Activated B cell treated with CpG ODN at 0.5 μM for 24 hours (primary cell): Measurements from ENCODE around the gene C1QC. TPM values are rescaled to one million over a fixed set of nuclear protein-coding genes. Genes with fewer than 3 reads are reported as not detected.

Experiments
- ATAC-seq: fragments of 200-7000 bp; cut with Tn5 transposase; one replicate; pipeline ENCODE4 v1.10.0; 2021; ENCODE audit warnings: low read depth, mild to moderate bottlenecking, moderate library complexity
- CTCF ChIA-PET: fragments of 350-600 bp; sonication (Branson Sonifier 250); formaldehyde crosslinking; loops from one replicate; lab custom pipeline; 2021; ENCODE audit warnings: antibody characterized with exemption; lab: Charles Lee
- POLR2A ChIA-PET: fragments of 350-600 bp; sonication (Branson Sonifier 250); formaldehyde crosslinking; loops from one replicate; lab custom pipeline; 2021; ENCODE audit warnings: antibody characterized with exemption; lab: Charles Lee
- DNase-seq: peaks from one replicate; pipeline ENCODE4 v3.0.0; 2022
- H3K27ac Mint-ChIP-seq: one replicate; pipeline ENCODE4 v1.8.0; 2020; ENCODE audit warnings: mixed read lengths
- H3K27me3 Mint-ChIP-seq: one replicate; pipeline ENCODE4 v1.8.0; 2021; ENCODE audit warnings: mixed read lengths
- H3K36me3 Mint-ChIP-seq: one replicate; pipeline ENCODE4 v1.8.0; 2021; ENCODE audit warnings: low read depth, mixed read lengths
- H3K4me1 Mint-ChIP-seq: one replicate; pipeline ENCODE4 v1.8.0; 2021; ENCODE audit warnings: mixed read lengths
- H3K4me3 Mint-ChIP-seq: one replicate; pipeline ENCODE4 v1.8.0; 2020; ENCODE audit warnings: mild to moderate bottlenecking, mixed read lengths
- H3K9me3 Mint-ChIP-seq: one replicate; pipeline ENCODE4 v1.8.0; 2020; ENCODE audit warnings: mixed read lengths
- intact Hi-C: fragments of 100-400 bp; cut with micrococcal nuclease; formaldehyde crosslinking; loops from one replicate; pipeline ENCODE4 v1.15.1; 2024
- total RNA-seq: library from RNA; stranded (reverse); gene quantifications from 2 replicates; pipeline ENCODE4 v1.2.3, GENCODE V29; 2022
- TF ChIP-seq, protein P1 (sequence below): fragments of 200-600 bp; IDR thresholded peaks from one replicate; pipeline ENCODE4 v1.8.0; 2022; ENCODE audit warnings: antibody characterized with exemption, mild to moderate bottlenecking

The C1QC gene
- total RNA-seq, 1 donor from 2014 or later: not detected

DNA sequence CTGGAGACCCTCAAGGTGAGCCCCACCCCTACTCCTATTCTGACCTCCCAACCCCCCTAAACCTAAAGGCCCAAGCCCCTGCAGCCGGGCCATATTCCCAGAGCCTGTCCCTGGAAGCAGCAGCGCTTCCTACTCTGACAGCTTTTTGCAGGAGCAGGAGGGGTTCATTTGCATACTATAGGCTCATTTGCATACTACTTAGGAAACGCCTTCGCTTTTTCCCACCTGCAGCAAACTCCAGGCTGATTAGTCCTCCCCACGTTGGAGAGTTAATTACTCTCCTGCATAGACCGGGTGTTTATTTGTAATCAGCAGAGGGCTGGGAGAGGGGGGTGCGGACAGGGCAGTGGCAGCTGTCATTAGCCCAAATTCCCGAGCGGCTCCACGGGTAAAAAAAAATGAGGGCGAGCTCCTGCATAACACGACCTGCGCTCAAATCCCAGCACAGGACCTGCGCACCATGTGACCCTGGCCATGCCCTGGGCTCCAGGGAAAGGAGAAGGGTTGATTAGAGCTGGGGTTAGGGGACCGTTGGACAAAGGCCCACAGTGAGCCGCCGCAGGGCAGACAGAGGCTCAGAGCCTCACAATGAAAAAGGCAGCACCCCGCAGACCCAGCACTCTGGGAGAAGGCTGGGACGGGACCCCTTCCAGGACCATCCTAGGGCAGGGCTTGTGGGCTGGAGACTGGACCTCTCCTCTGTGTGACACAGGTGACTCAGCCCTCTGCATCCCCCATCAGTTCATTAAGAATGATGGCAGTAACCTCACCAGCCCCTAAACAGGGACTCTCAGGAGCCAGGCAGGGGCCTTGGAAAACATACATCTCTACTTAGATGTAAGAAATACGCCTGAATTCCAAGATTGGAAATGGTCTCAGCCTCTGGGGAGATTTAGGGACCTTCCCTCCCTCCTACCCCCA is 16.9 kb upstream of the C1QC start:
- Mint-ChIP-seq H3K9me3 (no peaks in the 10 kb centered on the region), H3K27me3 (peaks cover 37% of the 10 kb centered on the region), H3K4me3 (no peak overlapping the region), H3K36me3 (no peaks in the 10 kb centered on the region), H3K4me1 (no peaks in the 10 kb centered on the region), H3K27ac (no peak overlapping the region)
- CTCF ChIA-PET: no interaction called here
- DNase-seq (no peak), ATAC-seq (no peak)
- intact Hi-C loops: no loop called here
- TF ChIP-seq, protein P1, sequence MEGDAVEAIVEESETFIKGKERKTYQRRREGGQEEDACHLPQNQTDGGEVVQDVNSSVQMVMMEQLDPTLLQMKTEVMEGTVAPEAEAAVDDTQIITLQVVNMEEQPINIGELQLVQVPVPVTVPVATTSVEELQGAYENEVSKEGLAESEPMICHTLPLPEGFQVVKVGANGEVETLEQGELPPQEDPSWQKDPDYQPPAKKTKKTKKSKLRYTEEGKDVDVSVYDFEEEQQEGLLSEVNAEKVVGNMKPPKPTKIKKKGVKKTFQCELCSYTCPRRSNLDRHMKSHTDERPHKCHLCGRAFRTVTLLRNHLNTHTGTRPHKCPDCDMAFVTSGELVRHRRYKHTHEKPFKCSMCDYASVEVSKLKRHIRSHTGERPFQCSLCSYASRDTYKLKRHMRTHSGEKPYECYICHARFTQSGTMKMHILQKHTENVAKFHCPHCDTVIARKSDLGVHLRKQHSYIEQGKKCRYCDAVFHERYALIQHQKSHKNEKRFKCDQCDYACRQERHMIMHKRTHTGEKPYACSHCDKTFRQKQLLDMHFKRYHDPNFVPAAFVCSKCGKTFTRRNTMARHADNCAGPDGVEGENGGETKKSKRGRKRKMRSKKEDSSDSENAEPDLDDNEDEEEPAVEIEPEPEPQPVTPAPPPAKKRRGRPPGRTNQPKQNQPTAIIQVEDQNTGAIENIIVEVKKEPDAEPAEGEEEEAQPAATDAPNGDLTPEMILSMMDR: no peak
- POLR2A ChIA-PET: no interaction called here

DNA sequence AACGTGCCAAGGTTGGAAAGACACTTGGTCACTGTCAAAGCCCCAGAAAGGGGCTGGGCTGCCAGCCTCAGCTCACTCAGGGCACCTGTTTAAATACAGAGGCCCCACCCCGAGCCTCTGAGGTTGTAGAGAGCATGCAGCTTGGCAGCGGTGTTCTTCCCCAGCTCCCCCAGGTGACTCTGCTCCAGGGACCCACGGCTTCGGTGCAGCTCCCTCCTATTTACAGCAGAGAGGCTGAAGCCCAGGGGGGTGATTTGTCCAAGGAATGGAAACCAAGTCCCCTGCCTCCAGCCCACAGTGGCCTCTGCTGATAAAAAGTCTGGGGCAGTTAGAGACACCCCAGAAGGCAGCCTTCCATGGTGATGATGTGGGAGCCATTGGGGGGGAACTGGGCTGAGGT is 16.1 kb upstream of the C1QC start:
- no peak overlapping the region for H3K27ac Mint-ChIP-seq
- CTCF ChIA-PET: no interaction called here

DNA sequence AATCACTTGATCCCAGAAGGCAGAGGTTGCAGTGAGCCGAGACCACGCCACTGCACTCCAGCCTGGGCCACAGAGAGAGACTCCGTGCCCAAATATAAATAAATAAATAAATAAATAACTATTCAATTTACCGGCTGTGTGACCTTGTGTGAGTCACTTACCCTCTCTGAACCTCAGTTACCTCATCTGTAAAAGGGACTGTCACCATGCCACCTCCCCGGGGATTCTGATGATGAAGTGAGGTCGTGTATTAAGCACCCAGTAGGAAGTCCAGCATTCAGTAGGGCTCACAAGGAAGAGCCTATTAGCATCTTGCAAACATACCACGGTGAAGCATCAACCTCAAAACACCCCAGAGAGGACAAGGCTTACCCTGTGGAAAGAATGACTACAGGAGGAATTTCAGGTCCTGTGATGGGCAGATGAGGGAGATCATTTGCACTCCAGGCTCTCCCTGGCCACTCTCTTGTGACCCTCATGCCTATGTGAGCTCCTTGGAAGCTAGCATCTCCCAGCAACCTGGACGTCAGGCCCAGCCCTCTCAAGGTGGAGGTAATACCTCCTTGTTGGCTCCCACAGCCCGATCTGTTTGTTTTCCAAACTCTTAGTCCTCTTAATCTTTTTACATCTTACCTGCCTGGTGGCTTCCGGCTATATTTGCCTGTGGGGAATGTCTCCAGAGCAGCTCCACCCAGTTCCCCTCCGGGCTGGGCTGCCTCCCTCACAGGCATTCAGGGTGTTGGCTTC is 14.6 kb upstream of the C1QC start:
- ChIA-PET CTCF (no interaction called here), POLR2A (no interaction called here)
- no peaks in the 10 kb centered on the region for H3K36me3 Mint-ChIP-seq
- no peak for ATAC-seq
- DNase-seq: no peak
- no peak overlapping the region for H3K4me3 Mint-ChIP-seq
- TF ChIP-seq, protein P1: no peak
- intact Hi-C loops: no loop called here
- no peaks in the 10 kb centered on the region for H3K9me3 Mint-ChIP-seq
- no peaks in the 10 kb centered on the region for H3K4me1 Mint-ChIP-seq
- peaks cover 41% of the 10 kb centered on the region for H3K27me3 Mint-ChIP-seq
- no peak overlapping the region for H3K27ac Mint-ChIP-seq

More for the DNA sequence above, 16.1 kb upstream of the C1QC start:
- TF ChIP-seq, protein P1: no peak
- DNase-seq (no peak), ATAC-seq (no peak)
- peaks cover 40% of the 10 kb centered on the region for H3K27me3 Mint-ChIP-seq
- POLR2A ChIA-PET: no interaction called here
- no peaks in the 10 kb centered on the region for H3K4me1 Mint-ChIP-seq
- intact Hi-C loops: no loop called here
- no peaks in the 10 kb centered on the region for H3K9me3 Mint-ChIP-seq
- H3K4me3 Mint-ChIP-seq: no peak overlapping the region
- no peaks in the 10 kb centered on the region for H3K36me3 Mint-ChIP-seq

DNA sequence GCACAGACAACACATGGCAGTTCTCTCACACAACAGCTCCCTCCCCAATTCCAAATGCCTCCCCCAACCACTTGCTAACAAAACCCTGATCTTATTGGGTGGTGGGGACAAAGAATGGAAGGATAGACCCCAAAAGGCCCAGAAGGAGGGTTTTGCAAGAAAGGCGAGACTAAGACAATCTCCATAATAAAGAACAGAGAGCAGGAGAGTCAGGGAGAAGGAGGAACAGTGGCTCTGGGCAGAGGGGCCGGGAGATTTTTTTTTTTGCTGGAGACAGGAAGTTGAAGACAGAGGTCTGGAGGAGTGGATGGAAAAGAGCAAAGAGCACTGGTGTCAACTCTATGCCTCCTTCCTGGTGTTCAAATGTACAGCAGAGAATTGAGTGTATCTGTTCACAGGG is 13.5 kb upstream of the C1QC start:
- CTCF ChIA-PET: no interaction called here
- H3K36me3 Mint-ChIP-seq: no peaks in the 10 kb centered on the region

More for the DNA sequence above, 13.5 kb upstream of the C1QC start:
- intact Hi-C loops: no loop called here
- no peak overlapping the region for H3K4me3 Mint-ChIP-seq
- no peaks in the 10 kb centered on the region for H3K4me1 Mint-ChIP-seq
- H3K27me3 Mint-ChIP-seq: peaks cover 38% of the 10 kb centered on the region
- no peak overlapping the region for H3K27ac Mint-ChIP-seq
- TF ChIP-seq, protein P1: no peak
- POLR2A ChIA-PET: no interaction called here
- DNase-seq (no peak), ATAC-seq (no peak)
- no peaks in the 10 kb centered on the region for H3K9me3 Mint-ChIP-seq
